Bronchial epithelial cell (primary cell): ENCODE measurements around the gene YAP1. TPM values are rescaled to one million over a fixed set of nuclear protein-coding genes. Genes with fewer than 3 reads are reported as not detected.

Source experiments
- DNase-seq: peaks from one replicate; pipeline ENCODE4 v3.0.0-alpha.2; 2010; ENCODE audit warnings: low read depth
- FAIRE-seq: peaks from 2 replicates; lab custom pipeline; 2011; peaks lifted over from hg19 to GRCh38; lab: Jason Lieb, UNC
- H3K27me3 ChIP-seq: 2 replicates; pipeline ENCODE4 v1.5.1; 2011; ENCODE audit warnings: low read length; ENCODE audit not compliant: control insufficient read depth, insufficient read depth
- H3K36me3 ChIP-seq: 2 replicates; pipeline ENCODE4 v1.5.1; 2011; ENCODE audit warnings: low read length; ENCODE audit not compliant: control insufficient read depth, insufficient read depth
- H3K4me3 ChIP-seq: 2 replicates; pipeline ENCODE4 v1.5.1; 2011; ENCODE audit warnings: mild to moderate bottlenecking, low read depth, low read length, control low read depth
- CTCF ChIP-seq: IDR thresholded peaks from 2 replicates; pipeline ENCODE4 v1.5.1; 2011; ENCODE audit warnings: mild to moderate bottlenecking, moderate library complexity, low read length, control low read depth, inconsistent platforms; ENCODE audit not compliant: insufficient read depth, severe bottlenecking
- total RNA-seq: library from RNA; depleted of rRNA; stranded (reverse); fragments of >200 nt; gene quantifications from 2 replicates; pipeline ENCODE4 v1.2.1, GENCODE V29; 2014

YAP1 gene
- total RNA-seq, 1 donor from 2014 or later, result 151 TPM

DNA sequence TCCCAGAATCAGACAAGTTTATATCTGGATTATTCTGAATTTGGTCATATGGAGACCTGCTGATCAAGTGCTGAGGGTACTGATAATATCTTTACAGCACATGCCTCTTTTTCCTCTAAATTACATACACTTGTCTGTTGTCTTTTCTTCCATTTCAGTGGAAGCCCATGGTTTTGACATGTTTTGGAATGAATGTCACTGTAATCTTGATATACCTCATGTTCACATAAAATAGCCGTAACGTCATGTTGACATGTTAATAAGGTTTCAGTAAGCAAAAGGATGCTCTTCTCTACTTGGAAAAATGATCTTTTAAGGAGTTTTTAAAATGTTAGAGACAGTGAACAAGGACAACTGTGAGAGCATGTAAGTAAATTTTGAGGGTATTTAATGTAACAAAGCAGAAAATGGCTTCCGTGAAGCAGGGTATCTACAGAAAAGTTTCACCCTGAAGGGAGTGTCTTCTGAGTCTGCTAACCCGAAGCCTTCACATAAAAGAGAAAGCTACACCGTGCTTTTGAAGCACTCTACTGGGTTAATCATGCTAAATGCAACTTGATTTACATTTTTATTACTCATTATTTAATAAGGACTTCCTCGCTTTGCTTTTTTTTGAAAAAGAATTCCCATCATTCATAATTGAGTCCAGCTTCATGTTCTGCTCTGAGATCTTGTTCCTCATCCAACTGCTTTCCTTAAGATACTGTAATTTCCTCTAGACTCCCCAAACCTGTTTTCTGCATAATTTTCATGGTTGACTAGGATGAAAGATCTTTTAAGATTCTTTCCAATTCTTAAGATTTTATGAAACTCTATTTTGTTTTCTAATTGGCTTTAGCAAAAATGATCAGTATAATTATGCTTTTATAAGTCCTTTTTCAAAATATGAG, 56.2 kb downstream of the YAP1 start:
- Histone ChIP-seq H3K27me3 (no peaks in the 10 kb centered on the region), H3K4me3 (no peak overlapping the region), H3K36me3 (peaks cover 3% of the 10 kb centered on the region)
- TF ChIP-seq CTCF, result no peak
- no peak for FAIRE-seq
- DNase-seq, result no peak

- FAIRE-seq, result no peak
Measured at GRCh38 chr11:102168481-102168880, 58.2 kb downstream of the YAP1 start.

GRCh38 chr11:102171101-102171500, 60.9 kb downstream of the YAP1 start:
- DNase-seq (peak; percentile 79), FAIRE-seq (no peak)
- Histone ChIP-seq H3K4me3 (no peak overlapping the region), H3K27me3 (no peaks in the 10 kb centered on the region), H3K36me3 (no peaks in the 10 kb centered on the region)
- no peak for TF ChIP-seq CTCF

More at GRCh38 chr11:102168481-102168880, 58.2 kb downstream of the YAP1 start:
- no peak for TF ChIP-seq CTCF
- no peaks in the 10 kb centered on the region for H3K27me3 ChIP-seq
- peak; percentile 55 for DNase-seq
- no peaks in the 10 kb centered on the region for H3K36me3 ChIP-seq
- no peak overlapping the region for H3K4me3 ChIP-seq

GRCh38 chr11:102172127-102172848, 62.0 kb downstream of the YAP1 start:
- Histone ChIP-seq H3K27me3 (no peaks in the 10 kb centered on the region), H3K36me3 (no peaks in the 10 kb centered on the region), H3K4me3 (no peak overlapping the region)
- no peak for TF ChIP-seq CTCF
- DNase-seq (peak; percentile 40), FAIRE-seq (no peak)

GRCh38 chr11:102177126-102177525, 66.9 kb downstream of the YAP1 start:
- Histone ChIP-seq H3K36me3 (no peaks in the 10 kb centered on the region), H3K27me3 (no peaks in the 10 kb centered on the region), H3K4me3 (no peak overlapping the region)
- DNase-seq, result peak; percentile 36
- no peak for FAIRE-seq
- TF ChIP-seq CTCF, result no peak
